ENCODE results near the gene RAX2.

Gene RAX2

GRCh38 chr19:3801412-3802096, 29.5 kb upstream of the RAX2 start:
- peak; percentile 50 for DNase-seq (ENCODE audit: low read depth)
- no peak for TF ChIP-seq CTCF (IDR thresholded peaks at IDR 0.05; ENCODE audit: insufficient read depth, low read depth, low read length, missing control alignments)
- H3K4me3 ChIP-seq (ENCODE audit: low read depth, low read length) = no peak overlapping the region

- no peak overlapping the region for H3K4me3 ChIP-seq (ENCODE audit: low read depth, low read length)
- TF ChIP-seq CTCF (IDR thresholded peaks at IDR 0.05; ENCODE audit: insufficient read depth, low read depth, low read length, missing control alignments) = no peak
- no peak for DNase-seq (ENCODE audit: low read depth)
Measured at GRCh38 chr19:3800996-3801395, 29.0 kb upstream of the RAX2 start.

GRCh38 chr19:3798137-3798536, 26.1 kb upstream of the RAX2 start:
- DNase-seq (ENCODE audit: low read depth) = no peak
- H3K4me3 ChIP-seq (ENCODE audit: low read depth, low read length) = no peak overlapping the region
- no peak for TF ChIP-seq CTCF (IDR thresholded peaks at IDR 0.05; ENCODE audit: insufficient read depth, low read depth, low read length, missing control alignments)

- H3K4me3 ChIP-seq (ENCODE audit: low read depth, low read length) = no peak overlapping the region
- no peak for DNase-seq (ENCODE audit: low read depth)
- no peak for TF ChIP-seq CTCF (IDR thresholded peaks at IDR 0.05; ENCODE audit: insufficient read depth, low read depth, low read length, missing control alignments)
Measured at GRCh38 chr19:3796358-3796757, 24.3 kb upstream of the RAX2 start.

GRCh38 chr19:3793799-3794198, 21.8 kb upstream of the RAX2 start:
- TF ChIP-seq CTCF (IDR thresholded peaks at IDR 0.05; ENCODE audit: insufficient read depth, low read depth, low read length, missing control alignments) = no peak
- no peak for DNase-seq (ENCODE audit: low read depth)
- H3K4me3 ChIP-seq (ENCODE audit: low read depth, low read length) = no peak overlapping the region

- no peak for TF ChIP-seq CTCF (IDR thresholded peaks at IDR 0.05; ENCODE audit: insufficient read depth, low read depth, low read length, missing control alignments)
- no peak overlapping the region for H3K4me3 ChIP-seq (ENCODE audit: low read depth, low read length)
- no peak for DNase-seq (ENCODE audit: low read depth)
Measured at GRCh38 chr19:3792114-3792513, 20.1 kb upstream of the RAX2 start.

GRCh38 chr19:3790941-3791340, 18.9 kb upstream of the RAX2 start:
- DNase-seq (ENCODE audit: low read depth) = no peak
- H3K4me3 ChIP-seq (ENCODE audit: low read depth, low read length) = no peak overlapping the region
- TF ChIP-seq CTCF (IDR thresholded peaks at IDR 0.05; ENCODE audit: insufficient read depth, low read depth, low read length, missing control alignments) = no peak

All from GM12865 (cell line).